Naive thymus-derived CD8-positive, alpha-beta T cell (primary cell): ENCODE measurements around the gene TRIM62. TPM values are rescaled to one million over a fixed set of nuclear protein-coding genes. Genes with fewer than 3 reads are reported as not detected.
"Not testable (repeated sequence)": the region's sequence is repeated elsewhere in the genome, so short reads cannot be mapped to it uniquely, and the experiment has no call there.

ENCODE experiments used
- ATAC-seq, 2 donors: fragments of 150-1000 bp; cut with Tn5 transposase in 1 of 2; sonication (Bioruptor Pico), chemical (Tn5 transposase) in 1 of 2; 1 replicate in 1 of 2; 2 replicates in 1 of 2; pipeline ENCODE4 v1.10.0; 2021; ENCODE audit warnings: mild to moderate bottlenecking in 2 of 2, moderate library complexity in 2 of 2
- POLR2A ChIA-PET: fragments of 350-600 bp; sonication (Branson Sonifier 250); formaldehyde crosslinking; loops from one replicate; lab custom pipeline; 2021; ENCODE audit warnings: antibody characterized with exemption; lab: Charles Lee
- DNase-seq, 10 donors: peaks; one replicate each; pipeline versions ENCODE4 v3.0.0 to v3.0.0-alpha.2; 2020 to 2022
- H3K27ac Mint-ChIP-seq, 10 donors: one replicate each; pipeline ENCODE4 v1.8.0; 2020 to 2022; ENCODE audit warnings: mild to moderate bottlenecking in 10 of 10, mixed read lengths in 10 of 10, moderate library complexity in 4 of 10, inconsistent platforms in 1 of 10
- H3K27me3 Mint-ChIP-seq, 5 donors: one replicate each; pipeline ENCODE4 v1.8.0; 2021 to 2022; ENCODE audit warnings: mixed read lengths in 5 of 5
- H3K36me3 Mint-ChIP-seq, 3 donors: one replicate each; pipeline ENCODE4 v1.8.0; 2020 to 2022; ENCODE audit warnings: mixed read lengths in 3 of 3, mild to moderate bottlenecking in 2 of 3, inconsistent platforms in 1 of 3
- H3K4me1 Mint-ChIP-seq, 4 donors: one replicate each; pipeline ENCODE4 v1.8.0; 2021 to 2022; ENCODE audit warnings: mixed read lengths in 4 of 4
- H3K4me3 Mint-ChIP-seq, 10 donors: one replicate each; pipeline ENCODE4 v1.8.0; 2020 to 2022; ENCODE audit warnings: mild to moderate bottlenecking in 10 of 10, mixed read lengths in 10 of 10, moderate library complexity in 6 of 10, inconsistent platforms in 1 of 10
- H3K9me3 Mint-ChIP-seq, 9 donors: one replicate each; pipeline ENCODE4 v1.8.0; 2020 to 2022; ENCODE audit warnings: mixed read lengths in 9 of 9, mild to moderate bottlenecking in 3 of 9, inconsistent platforms in 1 of 9, moderate library complexity in 1 of 9
- polyA plus RNA-seq, 3 donors: library from polyadenylated mRNA; unstranded; fragments of 300-500 nt; fragmentation: Illumina TruSeq; gene quantifications; one replicate each; pipeline ENCODE4 v1.2.3, GENCODE V29; 2021
- total RNA-seq, 8 experiments: library from RNA in 2 of 8; stranded (reverse) in 2 of 8; gene quantifications; one replicate each; pipeline ENCODE4 v1.2.3 and lab custom pipeline; 2021 to 2026

The TRIM62 gene
- total and polyA plus RNA-seq, 5 experiments from 2014 or later: 2.7 to 17.6 (median 4.7) TPM

DNA sequence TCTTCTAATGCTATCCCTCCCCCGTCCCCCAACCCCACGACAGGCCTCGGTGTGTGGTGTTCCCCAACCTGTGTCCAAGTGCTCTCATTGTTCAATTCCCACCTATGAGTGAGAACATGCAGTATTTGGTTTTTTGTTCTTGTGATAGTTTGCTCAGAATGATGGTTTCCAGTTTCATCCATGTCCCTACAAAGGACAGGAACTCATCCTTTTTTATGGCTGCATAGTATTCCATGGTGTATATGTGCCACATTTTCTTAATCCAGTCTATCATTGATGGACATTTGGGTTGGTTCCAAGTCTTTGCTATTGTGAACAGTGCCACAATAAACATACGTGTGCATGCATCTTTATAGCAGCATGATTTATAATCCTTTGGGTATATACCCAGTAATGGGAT, 57.2 kb downstream of the TRIM62 start:
- not testable (repeated sequence) for H3K27ac Mint-ChIP-seq, H3K9me3 Mint-ChIP-seq, ATAC-seq

DNA sequence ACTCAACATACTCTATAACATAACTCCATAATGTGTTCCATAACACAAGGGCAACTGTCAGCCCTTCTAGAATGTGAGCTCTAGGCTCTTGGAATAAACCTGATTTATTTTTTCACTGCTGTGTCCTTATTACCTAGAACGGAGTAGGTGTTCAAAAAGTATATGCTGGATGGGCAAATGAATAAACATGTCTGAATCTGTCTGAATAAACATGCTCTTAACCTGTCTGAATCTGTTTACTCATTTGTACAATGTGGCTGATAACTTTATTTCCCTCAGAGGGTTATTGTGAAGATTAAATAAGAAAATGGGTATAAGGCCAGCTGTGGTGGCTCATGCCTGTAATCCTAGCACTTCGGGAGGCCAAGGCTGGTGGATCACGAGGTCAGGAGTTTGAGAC, 58.6 kb downstream of the TRIM62 start:
- DNase-seq (no peak), ATAC-seq (no peak)
- POLR2A ChIA-PET: no interaction called here
- no peaks in the 10 kb centered on the region for H3K9me3 Mint-ChIP-seq
- H3K27ac Mint-ChIP-seq: peak overlapping the region in 1 of 10 donors; percentile 58
- H3K4me1 Mint-ChIP-seq: peaks cover 16 to 28% (median 25%) of the 10 kb centered on the region in 4 donors
- H3K4me3 Mint-ChIP-seq: peak overlapping the region in 1 of 10 donors; percentile 29
- H3K27me3 Mint-ChIP-seq: no peaks in the 10 kb centered on the region
- H3K36me3 Mint-ChIP-seq: peaks cover 0 to 7% (median 1%) of the 10 kb centered on the region in 3 donors

More for the DNA sequence above, 57.2 kb downstream of the TRIM62 start:
- H3K27me3 Mint-ChIP-seq, POLR2A ChIA-PET, H3K4me3 Mint-ChIP-seq, H3K36me3 Mint-ChIP-seq, DNase-seq: not testable (repeated sequence)
- H3K4me1 Mint-ChIP-seq: peaks cover 17 to 42% (median 38%) of the 10 kb centered on the region in 4 donors

DNA sequence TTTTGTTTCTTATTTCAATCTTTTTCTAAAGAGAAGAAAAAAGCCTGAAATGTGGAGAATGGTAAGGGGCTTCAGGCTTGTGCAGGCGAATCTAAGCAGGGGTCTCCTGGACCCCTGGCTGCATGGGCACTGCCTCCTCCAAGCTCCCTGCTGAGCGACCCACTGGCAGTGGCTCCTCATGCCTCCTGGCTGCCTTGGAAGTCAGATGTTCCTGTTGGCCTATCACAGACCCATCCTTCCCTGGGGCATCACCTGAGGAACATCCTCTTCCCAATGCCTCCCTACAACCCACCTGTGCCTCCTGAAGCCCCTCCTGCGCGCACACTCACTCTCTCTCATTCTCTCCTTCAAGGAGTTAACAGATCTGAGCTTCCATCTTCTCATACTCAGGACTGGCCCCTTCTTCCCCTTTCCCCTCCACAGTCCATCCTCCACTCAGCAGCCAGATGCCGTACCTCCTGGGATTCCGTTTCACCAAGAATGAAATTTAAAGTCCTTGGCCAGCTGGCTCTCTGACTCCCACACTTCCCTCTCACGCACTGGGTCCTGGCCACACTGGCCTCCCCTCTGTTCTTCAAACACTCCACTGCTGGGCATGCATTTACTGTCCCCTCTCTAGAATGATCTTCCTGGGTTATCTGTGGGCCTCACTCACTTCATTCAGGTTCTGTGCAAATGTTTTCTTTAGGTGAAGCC, 59.2 kb downstream of the TRIM62 start:
- Mint-ChIP-seq H3K9me3 (no peaks in the 10 kb centered on the region), H3K4me1 (peaks cover 18 to 24% (median 22%) of the 10 kb centered on the region in 4 donors), H3K36me3 (peaks cover 0 to 7% (median 2%) of the 10 kb centered on the region in 3 donors), H3K27ac (no peak overlapping the region), H3K4me3 (no peak overlapping the region), H3K27me3 (no peaks in the 10 kb centered on the region)
- POLR2A ChIA-PET: no interaction called here
- ATAC-seq (no peak), DNase-seq (no peak)

DNA sequence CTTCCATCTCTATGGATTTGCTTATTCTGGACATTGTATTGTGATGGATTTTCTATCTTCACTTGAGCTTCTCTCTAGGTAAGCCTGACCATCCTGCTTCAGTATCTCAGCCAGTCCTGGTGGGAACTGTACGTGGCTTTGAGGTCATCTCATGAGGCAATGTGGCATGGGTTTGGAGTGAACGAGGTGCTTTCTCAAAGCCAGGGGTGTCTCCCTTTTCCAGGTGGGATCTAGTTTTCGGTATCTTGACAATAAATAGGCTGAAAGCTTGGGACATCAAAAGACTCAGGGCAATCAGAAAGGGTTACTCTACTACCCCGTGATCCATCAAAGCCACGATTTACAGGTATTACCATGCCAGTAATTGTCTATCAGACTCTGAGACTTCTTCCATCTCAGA, 60.1 kb downstream of the TRIM62 start:
- POLR2A ChIA-PET: no interaction called here
- DNase-seq: no peak
- Mint-ChIP-seq H3K4me1 (peaks cover 14 to 16% (median 16%) of the 10 kb centered on the region in 4 donors), H3K36me3 (peaks cover 0 to 7% (median 2%) of the 10 kb centered on the region in 3 donors), H3K9me3 (no peaks in the 10 kb centered on the region), H3K4me3 (no peak overlapping the region), H3K27me3 (no peaks in the 10 kb centered on the region), H3K27ac (no peak overlapping the region)
- ATAC-seq: no peak

DNA sequence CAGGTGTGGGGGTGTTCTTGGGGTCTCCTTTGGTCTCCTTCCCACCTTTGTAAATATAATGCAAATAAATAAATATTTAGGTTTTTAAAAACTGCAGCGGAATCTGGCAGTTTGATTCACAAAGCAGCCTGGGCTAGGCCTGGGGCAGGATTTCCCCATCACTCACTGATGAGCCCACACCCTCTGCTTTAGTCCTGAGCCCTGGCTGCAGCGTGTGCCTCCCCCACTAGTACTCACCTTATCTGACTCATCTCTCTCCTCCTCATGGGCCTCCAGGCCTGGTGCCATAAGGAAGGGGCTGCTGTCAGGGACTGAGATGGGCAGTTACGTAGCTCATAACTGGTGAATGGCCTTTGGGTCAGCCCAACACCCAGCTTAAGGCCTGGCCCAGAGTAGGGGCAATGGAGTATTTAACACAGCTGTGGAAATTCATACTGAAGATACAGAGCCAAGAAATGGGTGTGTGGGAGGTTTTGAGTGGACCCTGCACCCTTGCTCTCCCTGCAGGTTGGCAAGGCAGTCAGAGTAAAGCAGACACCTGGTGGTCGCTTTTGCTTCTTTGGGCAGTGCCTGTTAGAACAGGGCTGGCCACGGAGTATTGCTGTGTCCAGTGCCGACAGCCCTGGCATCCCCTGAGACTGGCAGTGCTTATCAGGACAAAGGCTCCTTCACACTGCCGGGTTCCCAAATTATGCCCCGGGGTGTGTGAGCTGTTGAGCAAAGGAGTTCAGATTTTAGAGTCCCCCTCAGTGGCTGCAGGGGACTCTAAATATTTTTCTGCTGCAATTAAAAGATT, 61.2 kb downstream of the TRIM62 start:
- ATAC-seq: no peak

DNA sequence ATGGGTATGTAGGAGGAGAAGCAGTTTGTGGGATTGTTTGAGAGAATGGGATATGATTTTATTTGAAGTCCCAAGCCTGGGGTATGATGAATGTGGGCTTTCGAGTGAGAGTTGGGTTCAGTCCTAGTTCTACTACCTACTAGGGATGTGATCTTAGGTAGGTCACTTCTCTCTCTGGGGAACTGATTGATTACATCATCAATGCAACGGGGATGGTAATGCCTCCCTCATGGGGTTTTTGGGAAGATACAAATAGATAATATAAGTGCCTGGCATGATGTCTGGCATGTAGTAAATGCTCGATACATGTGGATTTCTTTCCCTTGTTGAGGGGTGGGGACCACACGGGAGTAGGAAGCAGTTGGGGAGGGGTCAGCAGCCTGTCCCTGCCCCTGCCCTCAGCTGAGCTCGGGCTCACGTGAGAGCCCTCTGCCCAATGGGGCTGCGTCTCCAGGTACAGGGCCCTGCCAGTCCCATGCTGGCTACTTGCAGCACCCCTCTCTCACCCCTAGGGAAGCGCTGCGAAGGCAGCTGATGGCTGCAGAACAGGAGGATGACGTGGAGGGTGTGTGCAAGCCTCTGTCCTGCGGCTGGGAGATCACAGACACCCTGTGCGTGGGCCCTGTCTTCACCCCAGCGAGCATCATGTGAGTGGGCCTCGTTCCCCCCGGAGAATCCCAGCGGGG, 62.2 kb downstream of the TRIM62 start:
- peaks cover 0 to 7% (median 2%) of the 10 kb centered on the region in 3 donors for H3K36me3 Mint-ChIP-seq
- POLR2A ChIA-PET: no interaction called here
- H3K4me3 Mint-ChIP-seq: no peak overlapping the region
- H3K4me1 Mint-ChIP-seq: peaks cover 0 to 10% (median 0%) of the 10 kb centered on the region in 4 donors
- ATAC-seq (no peak), DNase-seq (no peak)
- H3K9me3 Mint-ChIP-seq: no peaks in the 10 kb centered on the region
- no peaks in the 10 kb centered on the region for H3K27me3 Mint-ChIP-seq
- no peak overlapping the region for H3K27ac Mint-ChIP-seq

More for the DNA sequence above, 61.2 kb downstream of the TRIM62 start:
- POLR2A ChIA-PET: no interaction called here
- no peak overlapping the region for H3K27ac Mint-ChIP-seq
- no peak overlapping the region for H3K4me3 Mint-ChIP-seq
- no peak for DNase-seq
- H3K27me3 Mint-ChIP-seq: no peaks in the 10 kb centered on the region
- peaks cover 0 to 7% (median 2%) of the 10 kb centered on the region in 3 donors for H3K36me3 Mint-ChIP-seq
- H3K9me3 Mint-ChIP-seq: no peaks in the 10 kb centered on the region
- H3K4me1 Mint-ChIP-seq: peaks cover 3 to 12% (median 5%) of the 10 kb centered on the region in 4 donors

DNA sequence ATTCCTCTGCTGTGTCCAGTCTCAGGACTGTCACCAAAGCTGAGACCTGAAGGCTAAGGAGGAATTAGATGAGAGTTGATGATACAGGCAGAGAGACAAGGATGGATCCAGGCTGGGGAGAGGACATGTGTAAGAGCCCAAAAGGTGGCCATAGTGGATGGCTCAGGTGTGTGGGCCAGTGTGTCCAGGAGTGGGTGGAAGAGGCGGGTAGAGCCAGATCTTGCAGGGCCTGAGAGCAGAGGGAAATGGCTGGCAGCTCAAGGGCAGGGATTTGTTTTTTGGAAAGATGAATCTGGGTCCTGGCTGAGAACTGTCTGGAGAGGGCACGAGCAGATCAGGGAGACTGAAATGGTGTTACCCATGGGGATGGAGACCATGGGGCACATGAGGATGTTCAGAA, 62.8 kb downstream of the TRIM62 start:
- Mint-ChIP-seq H3K27me3 (no peaks in the 10 kb centered on the region), H3K9me3 (no peaks in the 10 kb centered on the region), H3K4me3 (no peak overlapping the region), H3K36me3 (peaks cover 0 to 7% (median 2%) of the 10 kb centered on the region in 3 donors), H3K4me1 (peaks cover 0 to 10% (median 0%) of the 10 kb centered on the region in 4 donors), H3K27ac (peak overlapping the region in 1 of 10 donors; percentile 72)
- DNase-seq (no peak), ATAC-seq (no peak)
- POLR2A ChIA-PET: no interaction called here

DNA sequence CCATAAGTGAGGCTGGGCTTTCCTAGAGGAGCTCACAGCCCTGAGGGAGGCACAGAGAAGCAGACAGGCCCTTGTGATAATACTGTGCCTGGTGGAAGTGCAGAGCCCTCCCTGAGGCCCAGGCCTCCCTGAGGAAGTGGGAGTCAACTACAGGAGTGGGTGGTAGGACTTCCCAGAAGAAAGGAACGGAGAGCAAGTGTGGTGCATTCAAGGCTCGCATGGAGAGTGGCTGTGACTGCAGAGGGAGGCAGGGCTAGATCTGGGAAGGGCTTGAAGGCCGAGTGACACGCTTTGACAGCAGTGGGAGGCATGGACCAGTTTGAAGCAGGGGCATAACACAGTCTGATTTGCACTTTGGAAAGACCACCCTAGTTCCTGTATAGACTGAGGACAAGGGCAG, 63.6 kb downstream of the TRIM62 start:
- POLR2A ChIA-PET: no interaction called here
- Mint-ChIP-seq H3K27ac (peak overlapping the region in 3 of 10 donors; percentile 14 to 60 (median 57)), H3K4me3 (no peak overlapping the region), H3K27me3 (no peaks in the 10 kb centered on the region), H3K4me1 (peaks cover 0 to 10% (median 0%) of the 10 kb centered on the region in 4 donors), H3K36me3 (peaks cover 0 to 7% (median 2%) of the 10 kb centered on the region in 3 donors), H3K9me3 (no peaks in the 10 kb centered on the region)
- no peak for DNase-seq
- no peak for ATAC-seq

DNA sequence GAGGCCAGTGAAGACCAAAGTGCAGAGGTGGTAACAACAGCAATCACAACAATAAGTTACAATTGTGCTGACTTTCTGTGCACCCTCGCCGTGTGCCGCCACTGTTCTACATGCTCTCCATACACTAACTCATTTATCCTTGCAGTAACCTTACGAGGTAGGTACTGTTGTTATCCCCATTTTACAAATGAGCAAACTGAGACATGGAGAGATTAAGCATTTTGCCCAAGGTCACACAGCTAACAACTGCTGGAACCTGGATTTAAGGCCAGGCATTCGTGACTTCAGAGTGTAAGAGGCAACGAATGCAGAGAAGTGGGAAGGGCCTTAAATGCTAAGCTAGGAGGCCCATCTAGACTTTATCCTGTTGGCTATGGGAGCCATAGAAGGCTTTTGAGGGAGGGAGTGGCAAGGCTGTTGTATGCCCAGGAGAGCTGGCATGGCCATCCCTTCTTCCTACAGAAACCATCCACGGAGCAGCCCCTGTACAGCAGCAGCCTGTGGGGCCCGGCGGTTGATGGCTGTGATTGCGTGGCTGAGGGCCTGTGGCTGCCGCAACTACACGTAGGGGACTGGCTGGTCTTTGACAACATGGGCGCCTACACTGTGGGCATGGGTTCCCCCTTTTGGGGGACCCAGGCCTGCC, 64.3 kb downstream of the TRIM62 start:
- Mint-ChIP-seq H3K9me3 (no peaks in the 10 kb centered on the region), H3K27me3 (no peaks in the 10 kb centered on the region), H3K4me1 (peaks cover 0 to 10% (median 0%) of the 10 kb centered on the region in 4 donors), H3K4me3 (no peak overlapping the region), H3K36me3 (peaks cover 0 to 5% (median 2%) of the 10 kb centered on the region in 3 donors), H3K27ac (peak overlapping the region in 1 of 10 donors; percentile 14)
- POLR2A ChIA-PET: no interaction called here
- DNase-seq (no peak), ATAC-seq (no peak)

DNA sequence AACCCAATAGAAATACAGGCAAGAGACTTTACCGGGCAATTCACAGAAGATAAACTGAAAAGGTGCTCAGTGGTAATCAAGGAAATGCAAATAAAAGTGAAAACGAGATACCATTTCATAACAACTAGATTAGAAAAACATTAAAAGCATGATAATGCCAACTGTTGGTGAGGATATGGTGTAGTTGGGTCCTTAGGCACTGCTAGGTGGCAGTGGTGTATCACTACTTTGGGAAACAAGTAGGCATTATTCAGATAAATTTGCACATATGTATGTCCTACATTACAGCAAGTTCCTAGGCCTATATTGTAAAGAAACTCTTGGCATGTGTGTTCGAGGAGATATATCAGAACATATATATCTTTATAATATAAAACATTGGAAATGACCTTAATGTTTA, 69.9 kb downstream of the TRIM62 start:
- Mint-ChIP-seq H3K27ac (no peak overlapping the region), H3K27me3 (no peaks in the 10 kb centered on the region), H3K36me3 (peaks cover 6 to 17% (median 11%) of the 10 kb centered on the region in 3 donors), H3K9me3 (peaks cover 0 to 12% (median 0%) of the 10 kb centered on the region in 9 donors), H3K4me1 (peaks cover 0 to 2% (median 0%) of the 10 kb centered on the region in 4 donors), H3K4me3 (no peak overlapping the region)
- POLR2A ChIA-PET: no interaction called here
- DNase-seq (no peak), ATAC-seq (no peak)

DNA sequence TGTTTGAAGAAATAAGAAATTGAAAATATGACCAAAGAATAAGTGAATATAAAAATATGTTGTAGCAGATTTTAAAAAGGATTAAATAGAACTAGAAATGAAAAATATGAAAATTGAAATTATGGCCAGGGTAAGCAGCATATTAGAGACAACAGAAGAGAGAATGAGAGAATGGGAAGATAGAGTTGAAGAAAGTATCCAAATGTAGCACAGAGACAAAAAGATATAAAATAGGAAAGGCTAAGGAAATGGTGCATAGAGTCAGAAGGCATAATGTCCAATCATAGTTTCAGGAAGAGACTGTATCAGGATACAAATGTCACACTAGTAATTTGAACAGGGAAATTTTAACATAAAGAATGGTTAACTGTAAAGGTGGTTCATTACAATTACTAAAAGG, 71.4 kb downstream of the TRIM62 start:
- H3K4me1 Mint-ChIP-seq: peaks cover 0 to 4% (median 0%) of the 10 kb centered on the region in 4 donors

DNA sequence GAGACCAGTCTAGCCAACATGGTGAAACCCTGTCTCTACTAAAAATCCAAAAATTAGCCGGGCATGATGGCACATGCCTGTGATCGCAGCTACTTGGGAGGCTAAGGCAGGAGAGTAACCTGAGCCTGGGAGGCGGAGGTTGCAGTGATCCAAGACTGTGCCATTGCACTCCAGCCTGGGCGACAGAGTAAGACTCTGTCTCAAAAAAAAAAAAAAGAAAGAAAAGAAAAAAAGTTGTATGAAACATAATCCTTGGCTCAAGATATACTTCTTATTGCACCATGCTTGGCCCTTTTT, 81.8 kb downstream of the TRIM62 start:
- Mint-ChIP-seq H3K27ac (peak overlapping the region; percentile 88 to 99 (median 94)), H3K4me3 (peak overlapping the region; percentile 71 to 90 (median 80)), H3K4me1 (peaks cover 30 to 72% (median 57%) of the 10 kb centered on the region in 4 donors), H3K36me3 (peaks cover 0 to 21% (median 8%) of the 10 kb centered on the region in 3 donors)
- POLR2A ChIA-PET, H3K9me3 Mint-ChIP-seq, DNase-seq, H3K27me3 Mint-ChIP-seq, ATAC-seq: not testable (repeated sequence)

More for the DNA sequence above, 71.4 kb downstream of the TRIM62 start:
- Mint-ChIP-seq H3K9me3 (peaks cover 0 to 12% (median 0%) of the 10 kb centered on the region in 9 donors), H3K4me3 (no peak overlapping the region), H3K27ac (no peak overlapping the region), H3K27me3 (no peaks in the 10 kb centered on the region), H3K36me3 (peaks cover 11 to 19% (median 14%) of the 10 kb centered on the region in 3 donors)
- POLR2A ChIA-PET: no interaction called here
- DNase-seq (no peak), ATAC-seq (no peak)
